MM.1S (cell line): ENCODE data around the gene NRG3.

Source experiments
- EZH2 ChIP-seq: fragments of 300-600 bp; sonication (generic); optimal IDR thresholded peaks from 2 replicates; pipeline ENCODE3; 2017; ENCODE audit warnings: low read depth, mild to moderate bottlenecking, antibody characterized with exemption, low read length, mixed read lengths
- EZH2phosphoT487 ChIP-seq: fragments of 300-600 bp; sonication (generic); IDR thresholded peaks from 2 replicates; pipeline ENCODE4 v1.6.1; 2018; ENCODE audit warnings: antibody characterized with exemption, low read length
- TF ChIP-seq, protein P1 (sequence below): fragments of 300-600 bp; sonication (generic); IDR thresholded peaks from 2 replicates; pipeline ENCODE4 v1.5.1; 2016; ENCODE audit warnings: antibody characterized with exemption, low read length, mixed read lengths

DNA sequence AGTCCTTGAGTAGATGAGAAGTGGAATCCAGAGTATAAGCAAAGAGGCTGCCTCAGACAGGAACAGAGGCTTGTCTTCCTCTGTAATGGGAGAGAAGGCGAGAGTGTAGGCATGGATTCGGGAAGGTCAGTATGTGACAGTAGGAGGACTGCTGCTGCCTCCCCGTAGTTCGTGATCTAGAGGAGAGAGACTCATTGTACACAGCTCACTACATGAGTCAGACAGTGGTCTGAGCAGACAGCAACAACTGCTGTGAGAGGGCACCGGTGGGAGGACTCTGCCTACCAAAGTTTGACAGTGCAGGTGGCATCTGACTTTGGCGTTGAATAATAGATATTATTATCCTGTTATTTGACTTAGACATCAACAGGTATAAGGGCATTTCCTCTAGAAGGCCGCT is 319.4 kb downstream of the NRG3 start:
- TF ChIP-seq, protein P1, sequence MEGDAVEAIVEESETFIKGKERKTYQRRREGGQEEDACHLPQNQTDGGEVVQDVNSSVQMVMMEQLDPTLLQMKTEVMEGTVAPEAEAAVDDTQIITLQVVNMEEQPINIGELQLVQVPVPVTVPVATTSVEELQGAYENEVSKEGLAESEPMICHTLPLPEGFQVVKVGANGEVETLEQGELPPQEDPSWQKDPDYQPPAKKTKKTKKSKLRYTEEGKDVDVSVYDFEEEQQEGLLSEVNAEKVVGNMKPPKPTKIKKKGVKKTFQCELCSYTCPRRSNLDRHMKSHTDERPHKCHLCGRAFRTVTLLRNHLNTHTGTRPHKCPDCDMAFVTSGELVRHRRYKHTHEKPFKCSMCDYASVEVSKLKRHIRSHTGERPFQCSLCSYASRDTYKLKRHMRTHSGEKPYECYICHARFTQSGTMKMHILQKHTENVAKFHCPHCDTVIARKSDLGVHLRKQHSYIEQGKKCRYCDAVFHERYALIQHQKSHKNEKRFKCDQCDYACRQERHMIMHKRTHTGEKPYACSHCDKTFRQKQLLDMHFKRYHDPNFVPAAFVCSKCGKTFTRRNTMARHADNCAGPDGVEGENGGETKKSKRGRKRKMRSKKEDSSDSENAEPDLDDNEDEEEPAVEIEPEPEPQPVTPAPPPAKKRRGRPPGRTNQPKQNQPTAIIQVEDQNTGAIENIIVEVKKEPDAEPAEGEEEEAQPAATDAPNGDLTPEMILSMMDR, result no peak
- TF ChIP-seq EZH2 (no peak), EZH2phosphoT487 (no peak)
